GM23338 (cell line): Measurements from ENCODE around the gene RPA1. TPM values are rescaled to one million over a fixed set of nuclear protein-coding genes. Genes with fewer than 3 reads are reported as not detected.

Experiments used
- ATAC-seq: fragments of 200-7000 bp; cut with Tn5 transposase; 3 replicates; pipeline ENCODE4 v1.9.1; 2020
- DNase-seq: peaks from one replicate; pipeline ENCODE4 v3.0.0-alpha.2; 2015; ENCODE audit warnings: low spot score
- H2AFZ ChIP-seq: fragments of 200-600 bp; sonication (generic); 2 replicates; pipeline ENCODE4 v1.8.0; 2016; ENCODE audit warnings: antibody characterized with exemption, mild to moderate bottlenecking, moderate library complexity
- H3F3A ChIP-seq: fragments of 200-600 bp; sonication (generic); replicated peaks from 2 replicates; pipeline ENCODE4 v1.8.0; 2017; ENCODE audit warnings: antibody characterized with exemption, mixed run types, low read depth
- H3K27ac ChIP-seq: fragments of 200-600 bp; sonication (generic); 2 replicates; pipeline ENCODE4 v1.6.1; 2016; ENCODE audit warnings: low read depth
- H3K27me3 ChIP-seq: fragments of 200-600 bp; sonication (generic); 2 replicates; pipeline ENCODE4 v1.8.0; 2016; ENCODE audit warnings: mild to moderate bottlenecking, mixed run types, moderate library complexity; ENCODE audit not compliant: insufficient read depth
- H3K36me3 ChIP-seq: fragments of 200-600 bp; sonication (generic); 2 replicates; pipeline ENCODE4 v1.8.0; 2016; ENCODE audit warnings: mild to moderate bottlenecking; ENCODE audit not compliant: insufficient read depth
- H3K4me1 ChIP-seq: fragments of 200-600 bp; sonication (generic); 2 replicates; pipeline ENCODE4 v1.8.0; 2016; ENCODE audit warnings: mild to moderate bottlenecking, moderate library complexity; ENCODE audit not compliant: insufficient read depth
- H3K4me2 ChIP-seq: fragments of 200-600 bp; sonication (generic); 2 replicates; pipeline ENCODE4 v1.7.1; 2017; ENCODE audit warnings: mixed run types
- H3K4me3 ChIP-seq: fragments of 200-600 bp; sonication (generic); 2 replicates; pipeline ENCODE4 v1.6.1; 2016; ENCODE audit warnings: mixed run types
- H3K79me2 ChIP-seq: fragments of 200-600 bp; sonication (generic); replicated peaks from 2 replicates; pipeline ENCODE4 v1.8.0; 2017; ENCODE audit warnings: mild to moderate bottlenecking; ENCODE audit not compliant: insufficient read depth
- H3K9me2 ChIP-seq: fragments of 200-600 bp; sonication (generic); 2 replicates; pipeline ENCODE4 v1.8.0; 2017; ENCODE audit not compliant: insufficient read depth
- H4K20me1 ChIP-seq: fragments of 200-600 bp; sonication (generic); replicated peaks from 2 replicates; pipeline ENCODE4 v1.8.0; 2017; ENCODE audit warnings: mild to moderate bottlenecking; ENCODE audit not compliant: insufficient read depth
- H3K27ac Mint-ChIP-seq: 2 replicates; pipeline ENCODE4 v1.8.0; 2020; ENCODE audit warnings: inconsistent platforms, mild to moderate bottlenecking, moderate library complexity, mixed read lengths
- H3K27me3 Mint-ChIP-seq: 3 replicates; pipeline ENCODE4 v1.8.0; 2022; ENCODE audit warnings: low read depth, mild to moderate bottlenecking, moderate library complexity, mixed read lengths, inconsistent platforms; ENCODE audit not compliant: insufficient read depth, poor library complexity
- H3K36me3 Mint-ChIP-seq: 3 replicates; pipeline ENCODE4 v1.8.0; 2021; ENCODE audit warnings: low read depth, mild to moderate bottlenecking, inconsistent platforms, moderate library complexity, mixed read lengths
- H3K4me1 Mint-ChIP-seq: 3 replicates; pipeline ENCODE4 v1.8.0; 2020; ENCODE audit warnings: mild to moderate bottlenecking, inconsistent platforms, mixed read lengths
- H3K4me3 Mint-ChIP-seq: 3 replicates; pipeline ENCODE4 v1.8.0; 2021; ENCODE audit warnings: moderate library complexity, mild to moderate bottlenecking, inconsistent platforms, mixed read lengths
- H3K9me3 Mint-ChIP-seq: 3 replicates; pipeline ENCODE4 v1.8.0; 2020; ENCODE audit warnings: moderate library complexity, mild to moderate bottlenecking, inconsistent platforms, mixed read lengths
- EZH2 ChIP-seq: fragments of 200-600 bp; sonication (generic); IDR thresholded peaks from one replicate; pipeline ENCODE4 v1.8.0; 2017; ENCODE audit warnings: antibody characterized with exemption, mild to moderate bottlenecking, low read depth; ENCODE audit not compliant: unreplicated experiment
- EZH2phosphoT487 ChIP-seq: fragments of 200-600 bp; sonication (generic); IDR thresholded peaks from one replicate; pipeline ENCODE4 v1.8.1; 2018; ENCODE audit warnings: antibody characterized with exemption; ENCODE audit not compliant: unreplicated experiment
- JUNB ChIP-seq: IDR thresholded peaks from one replicate; pipeline ENCODE4 v1.6.1; 2016; ENCODE audit warnings: antibody characterized with exemption; ENCODE audit not compliant: unreplicated experiment
- NANOG ChIP-seq: IDR thresholded peaks from 2 replicates; pipeline ENCODE4 v1.6.1; 2016; ENCODE audit warnings: antibody characterized with exemption, borderline replicate concordance
- STAT1 ChIP-seq: IDR thresholded peaks from one replicate; pipeline ENCODE4 v1.6.1; 2016; ENCODE audit warnings: antibody characterized with exemption; ENCODE audit not compliant: unreplicated experiment
- ZNF114 ChIP-seq: fragments of 250-450 bp; sonication (Bioruptor Pico); IDR thresholded peaks from 2 replicates; pipeline ENCODE4 v1.5.0; 2020; ENCODE audit warnings: mild to moderate bottlenecking, moderate library complexity
- ZNF331 ChIP-seq: fragments of 250-450 bp; sonication (Bioruptor Pico); IDR thresholded peaks from 2 replicates; pipeline ENCODE4 v1.5.0; 2020; ENCODE audit warnings: low read depth, mild to moderate bottlenecking, moderate library complexity
- polyA plus RNA-seq: library from polyadenylated mRNA; unstranded; fragments of >200 nt; fragmentation: Nextera tagmentation; extraction: Ambion mirVana; gene quantifications from 2 replicates; pipeline ENCODE4 v1.2.1, GENCODE V29; 2016
- total RNA-seq: library from RNA; depleted of rRNA; stranded (reverse); fragments of >200 nt; shearing (Covaris generic); gene quantifications from 2 replicates; pipeline ENCODE4 v1.2.3, GENCODE V29; 2014
- TF ChIP-seq, protein P1 (sequence below), 2 experiments: fragments of 200-600 bp in 1 of 2; sonication (generic) in 1 of 2; conservative IDR thresholded peaks; 2 replicates each; pipeline versions ENCODE4 v1.5.1 to v1.6.1; 2016 to 2017; ENCODE audit warnings: antibody characterized with exemption in 2 of 2, low read depth in 2 of 2, mild to moderate bottlenecking in 2 of 2, moderate library complexity in 1 of 2
- TF ChIP-seq, protein P2 (sequence below): fragments of 250-450 bp; sonication (Bioruptor Pico); IDR thresholded peaks from 2 replicates; pipeline ENCODE4 v1.5.0; 2020; ENCODE audit warnings: mild to moderate bottlenecking, moderate library complexity
- TF ChIP-seq, protein P3 (sequence below): IDR thresholded peaks from 2 replicates; pipeline ENCODE4 v1.6.1; 2016; ENCODE audit warnings: antibody characterized with exemption
- TF ChIP-seq, protein P4 (sequence below): IDR thresholded peaks from one replicate; pipeline ENCODE4 v1.6.1; 2018; ENCODE audit warnings: antibody characterized with exemption; ENCODE audit not compliant: unreplicated experiment

RPA1 gene
- total and polyA plus RNA-seq, 2 experiments from 2014 or later: 33.7 to 52.1 TPM

- no peak overlapping the region for H3K27ac ChIP-seq
- H3K9me2 ChIP-seq: no peaks in the 10 kb centered on the region
- no peak overlapping the region for H3K4me3 ChIP-seq
- H3K79me2 ChIP-seq: no peaks in the 10 kb centered on the region
- H3K4me1 ChIP-seq: peaks cover 11% of the 10 kb centered on the region
- H3K27me3 Mint-ChIP-seq: peaks cover 72% of the 10 kb centered on the region
- no peak overlapping the region for H3K4me2 ChIP-seq
- H3K36me3 Mint-ChIP-seq: no peaks in the 10 kb centered on the region
- no peak overlapping the region for H3K4me3 Mint-ChIP-seq
- H4K20me1 ChIP-seq: peaks cover 12% of the 10 kb centered on the region
- H3K27ac Mint-ChIP-seq: no peak overlapping the region
- DNase-seq: peak; percentile 45
- peaks cover 82% of the 10 kb centered on the region for H3K27me3 ChIP-seq
- no peak for ATAC-seq
- H3K9me3 Mint-ChIP-seq: no peaks in the 10 kb centered on the region
- no peak overlapping the region for H2AFZ ChIP-seq
- H3K4me1 Mint-ChIP-seq: peaks cover 10% of the 10 kb centered on the region; the same call in 2 of the 3 replicates
- no peaks in the 10 kb centered on the region for H3K36me3 ChIP-seq
- TF ChIP-seq JUNB (no peak), EZH2phosphoT487 (no peak), ZNF114 (CRISPR knock-in tag) (no peak), EZH2 (no peak), ZNF331 (CRISPR knock-in tag) (no peak), NANOG (no peak), STAT1 (no peak)
- TF ChIP-seq, protein P1, sequence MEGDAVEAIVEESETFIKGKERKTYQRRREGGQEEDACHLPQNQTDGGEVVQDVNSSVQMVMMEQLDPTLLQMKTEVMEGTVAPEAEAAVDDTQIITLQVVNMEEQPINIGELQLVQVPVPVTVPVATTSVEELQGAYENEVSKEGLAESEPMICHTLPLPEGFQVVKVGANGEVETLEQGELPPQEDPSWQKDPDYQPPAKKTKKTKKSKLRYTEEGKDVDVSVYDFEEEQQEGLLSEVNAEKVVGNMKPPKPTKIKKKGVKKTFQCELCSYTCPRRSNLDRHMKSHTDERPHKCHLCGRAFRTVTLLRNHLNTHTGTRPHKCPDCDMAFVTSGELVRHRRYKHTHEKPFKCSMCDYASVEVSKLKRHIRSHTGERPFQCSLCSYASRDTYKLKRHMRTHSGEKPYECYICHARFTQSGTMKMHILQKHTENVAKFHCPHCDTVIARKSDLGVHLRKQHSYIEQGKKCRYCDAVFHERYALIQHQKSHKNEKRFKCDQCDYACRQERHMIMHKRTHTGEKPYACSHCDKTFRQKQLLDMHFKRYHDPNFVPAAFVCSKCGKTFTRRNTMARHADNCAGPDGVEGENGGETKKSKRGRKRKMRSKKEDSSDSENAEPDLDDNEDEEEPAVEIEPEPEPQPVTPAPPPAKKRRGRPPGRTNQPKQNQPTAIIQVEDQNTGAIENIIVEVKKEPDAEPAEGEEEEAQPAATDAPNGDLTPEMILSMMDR (conservative IDR thresholded peaks at IDR 0.05; ENCODE audit: low read depth in 2 of 2): no peak
- TF ChIP-seq, protein P2, sequence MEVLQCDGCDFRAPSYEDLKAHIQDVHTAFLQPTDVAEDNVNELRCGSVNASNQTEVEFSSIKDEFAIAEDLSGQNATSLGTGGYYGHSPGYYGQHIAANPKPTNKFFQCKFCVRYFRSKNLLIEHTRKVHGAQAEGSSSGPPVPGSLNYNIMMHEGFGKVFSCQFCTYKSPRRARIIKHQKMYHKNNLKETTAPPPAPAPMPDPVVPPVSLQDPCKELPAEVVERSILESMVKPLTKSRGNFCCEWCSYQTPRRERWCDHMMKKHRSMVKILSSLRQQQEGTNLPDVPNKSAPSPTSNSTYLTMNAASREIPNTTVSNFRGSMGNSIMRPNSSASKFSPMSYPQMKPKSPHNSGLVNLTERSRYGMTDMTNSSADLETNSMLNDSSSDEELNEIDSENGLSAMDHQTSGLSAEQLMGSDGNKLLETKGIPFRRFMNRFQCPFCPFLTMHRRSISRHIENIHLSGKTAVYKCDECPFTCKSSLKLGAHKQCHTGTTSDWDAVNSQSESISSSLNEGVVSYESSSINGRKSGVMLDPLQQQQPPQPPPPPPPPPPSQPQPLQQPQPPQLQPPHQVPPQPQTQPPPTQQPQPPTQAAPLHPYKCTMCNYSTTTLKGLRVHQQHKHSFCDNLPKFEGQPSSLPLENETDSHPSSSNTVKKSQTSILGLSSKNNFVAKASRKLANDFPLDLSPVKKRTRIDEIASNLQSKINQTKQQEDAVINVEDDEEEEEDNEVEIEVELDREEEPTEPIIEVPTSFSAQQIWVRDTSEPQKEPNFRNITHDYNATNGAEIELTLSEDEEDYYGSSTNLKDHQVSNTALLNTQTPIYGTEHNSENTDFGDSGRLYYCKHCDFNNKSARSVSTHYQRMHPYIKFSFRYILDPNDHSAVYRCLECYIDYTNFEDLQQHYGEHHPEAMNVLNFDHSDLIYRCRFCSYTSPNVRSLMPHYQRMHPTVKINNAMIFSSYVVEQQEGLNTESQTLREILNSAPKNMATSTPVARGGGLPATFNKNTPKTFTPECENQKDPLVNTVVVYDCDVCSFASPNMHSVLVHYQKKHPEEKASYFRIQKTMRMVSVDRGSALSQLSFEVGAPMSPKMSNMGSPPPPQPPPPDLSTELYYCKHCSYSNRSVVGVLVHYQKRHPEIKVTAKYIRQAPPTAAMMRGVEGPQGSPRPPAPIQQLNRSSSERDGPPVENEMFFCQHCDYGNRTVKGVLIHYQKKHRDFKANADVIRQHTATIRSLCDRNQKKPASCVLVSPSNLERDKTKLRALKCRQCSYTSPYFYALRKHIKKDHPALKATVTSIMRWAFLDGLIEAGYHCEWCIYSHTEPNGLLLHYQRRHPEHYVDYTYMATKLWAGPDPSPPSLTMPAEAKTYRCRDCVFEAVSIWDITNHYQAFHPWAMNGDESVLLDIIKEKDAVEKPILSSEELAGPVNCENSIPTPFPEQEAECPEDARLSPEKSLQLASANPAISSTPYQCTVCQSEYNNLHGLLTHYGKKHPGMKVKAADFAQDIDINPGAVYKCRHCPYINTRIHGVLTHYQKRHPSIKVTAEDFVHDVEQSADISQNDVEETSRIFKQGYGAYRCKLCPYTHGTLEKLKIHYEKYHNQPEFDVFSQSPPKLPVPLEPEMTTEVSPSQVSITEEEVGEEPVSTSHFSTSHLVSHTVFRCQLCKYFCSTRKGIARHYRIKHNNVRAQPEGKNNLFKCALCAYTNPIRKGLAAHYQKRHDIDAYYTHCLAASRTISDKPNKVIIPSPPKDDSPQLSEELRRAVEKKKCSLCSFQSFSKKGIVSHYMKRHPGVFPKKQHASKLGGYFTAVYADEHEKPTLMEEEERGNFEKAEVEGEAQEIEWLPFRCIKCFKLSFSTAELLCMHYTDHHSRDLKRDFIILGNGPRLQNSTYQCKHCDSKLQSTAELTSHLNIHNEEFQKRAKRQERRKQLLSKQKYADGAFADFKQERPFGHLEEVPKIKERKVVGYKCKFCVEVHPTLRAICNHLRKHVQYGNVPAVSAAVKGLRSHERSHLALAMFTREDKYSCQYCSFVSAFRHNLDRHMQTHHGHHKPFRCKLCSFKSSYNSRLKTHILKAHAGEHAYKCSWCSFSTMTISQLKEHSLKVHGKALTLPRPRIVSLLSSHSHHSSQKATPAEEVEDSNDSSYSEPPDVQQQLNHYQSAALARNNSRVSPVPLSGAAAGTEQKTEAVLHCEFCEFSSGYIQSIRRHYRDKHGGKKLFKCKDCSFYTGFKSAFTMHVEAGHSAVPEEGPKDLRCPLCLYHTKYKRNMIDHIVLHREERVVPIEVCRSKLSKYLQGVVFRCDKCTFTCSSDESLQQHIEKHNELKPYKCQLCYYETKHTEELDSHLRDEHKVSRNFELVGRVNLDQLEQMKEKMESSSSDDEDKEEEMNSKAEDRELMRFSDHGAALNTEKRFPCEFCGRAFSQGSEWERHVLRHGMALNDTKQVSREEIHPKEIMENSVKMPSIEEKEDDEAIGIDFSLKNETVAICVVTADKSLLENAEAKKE (CRISPR knock-in tag): no peak
- TF ChIP-seq, protein P3, sequence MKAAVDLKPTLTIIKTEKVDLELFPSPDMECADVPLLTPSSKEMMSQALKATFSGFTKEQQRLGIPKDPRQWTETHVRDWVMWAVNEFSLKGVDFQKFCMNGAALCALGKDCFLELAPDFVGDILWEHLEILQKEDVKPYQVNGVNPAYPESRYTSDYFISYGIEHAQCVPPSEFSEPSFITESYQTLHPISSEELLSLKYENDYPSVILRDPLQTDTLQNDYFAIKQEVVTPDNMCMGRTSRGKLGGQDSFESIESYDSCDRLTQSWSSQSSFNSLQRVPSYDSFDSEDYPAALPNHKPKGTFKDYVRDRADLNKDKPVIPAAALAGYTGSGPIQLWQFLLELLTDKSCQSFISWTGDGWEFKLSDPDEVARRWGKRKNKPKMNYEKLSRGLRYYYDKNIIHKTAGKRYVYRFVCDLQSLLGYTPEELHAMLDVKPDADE: no peak
- TF ChIP-seq, protein P4, sequence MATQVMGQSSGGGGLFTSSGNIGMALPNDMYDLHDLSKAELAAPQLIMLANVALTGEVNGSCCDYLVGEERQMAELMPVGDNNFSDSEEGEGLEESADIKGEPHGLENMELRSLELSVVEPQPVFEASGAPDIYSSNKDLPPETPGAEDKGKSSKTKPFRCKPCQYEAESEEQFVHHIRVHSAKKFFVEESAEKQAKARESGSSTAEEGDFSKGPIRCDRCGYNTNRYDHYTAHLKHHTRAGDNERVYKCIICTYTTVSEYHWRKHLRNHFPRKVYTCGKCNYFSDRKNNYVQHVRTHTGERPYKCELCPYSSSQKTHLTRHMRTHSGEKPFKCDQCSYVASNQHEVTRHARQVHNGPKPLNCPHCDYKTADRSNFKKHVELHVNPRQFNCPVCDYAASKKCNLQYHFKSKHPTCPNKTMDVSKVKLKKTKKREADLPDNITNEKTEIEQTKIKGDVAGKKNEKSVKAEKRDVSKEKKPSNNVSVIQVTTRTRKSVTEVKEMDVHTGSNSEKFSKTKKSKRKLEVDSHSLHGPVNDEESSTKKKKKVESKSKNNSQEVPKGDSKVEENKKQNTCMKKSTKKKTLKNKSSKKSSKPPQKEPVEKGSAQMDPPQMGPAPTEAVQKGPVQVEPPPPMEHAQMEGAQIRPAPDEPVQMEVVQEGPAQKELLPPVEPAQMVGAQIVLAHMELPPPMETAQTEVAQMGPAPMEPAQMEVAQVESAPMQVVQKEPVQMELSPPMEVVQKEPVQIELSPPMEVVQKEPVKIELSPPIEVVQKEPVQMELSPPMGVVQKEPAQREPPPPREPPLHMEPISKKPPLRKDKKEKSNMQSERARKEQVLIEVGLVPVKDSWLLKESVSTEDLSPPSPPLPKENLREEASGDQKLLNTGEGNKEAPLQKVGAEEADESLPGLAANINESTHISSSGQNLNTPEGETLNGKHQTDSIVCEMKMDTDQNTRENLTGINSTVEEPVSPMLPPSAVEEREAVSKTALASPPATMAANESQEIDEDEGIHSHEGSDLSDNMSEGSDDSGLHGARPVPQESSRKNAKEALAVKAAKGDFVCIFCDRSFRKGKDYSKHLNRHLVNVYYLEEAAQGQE: no peak
- H3F3A ChIP-seq: peaks cover 9% of the 10 kb centered on the region; the same call in 1 of the 2 replicates
Observed at GRCh38 chr17:1906662-1907101, 76.9 kb downstream of the RPA1 start.
